HCT116 (cell line): ENCODE results near the gene DAP. TPM values are rescaled to one million over a fixed set of nuclear protein-coding genes. Genes with fewer than 3 reads are reported as not detected.

Experiments used
- ATAC-seq: fragments of 200-7000 bp; cut with Tn5 transposase; 2 replicates; pipeline ENCODE4 v1.9.1; 2020; ENCODE audit warnings: mild to moderate bottlenecking, moderate library complexity
- BruUV-seq: library from RNA; stranded (reverse); fragments of 400-500 nt; replicated peaks from 2 replicates; lab custom pipeline; 2021; lab: Mats Ljungman, UMichigan
- CTCF ChIA-PET: fragments of 300-600 bp; sonication (Branson Sonifier 250); formaldehyde crosslinking; loops from one replicate; lab custom pipeline; 2021; ENCODE audit warnings: antibody characterized with exemption; lab: Charles Lee
- POLR2A ChIA-PET: fragments of 300-600, 350-600 bp; sonication (Branson Sonifier 250); formaldehyde crosslinking; loops from one replicate; lab custom pipeline; 2021; ENCODE audit warnings: antibody characterized with exemption; lab: Charles Lee
- RAD21 ChIA-PET, 2 experiments: fragments of 300-600 bp; sonication (Branson Sonifier 250); formaldehyde crosslinking; loops; one replicate each; lab custom pipeline; 2023; ENCODE audit warnings: low total read pairs in 2 of 2; ENCODE audit not compliant: uncharacterized antibody in 2 of 2, unreplicated experiment in 2 of 2, low non-redundant PET in 1 of 2; lab: Charles Lee
- DNase-seq: peaks from one replicate; pipeline ENCODE4 v3.0.0-alpha.2; 2010; ENCODE audit warnings: low read depth, low spot score
- H2AFZ ChIP-seq: fragments of 200-600 bp; shearing (Covaris generic), sonication (generic); 2 replicates; pipeline ENCODE4 v1.6.1; 2017; ENCODE audit warnings: low read depth, mixed run types, mixed read lengths, antibody characterized with exemption, low read length; ENCODE audit not compliant: poor library complexity, severe bottlenecking
- H3K27ac ChIP-seq: 2 replicates; pipeline ENCODE4 v1.5.1; 2012; ENCODE audit warnings: low read depth, low read length
- H3K27me3 ChIP-seq: fragments of 200-600 bp; sonication (generic); 2 replicates; pipeline ENCODE4 v1.6.1; 2016; ENCODE audit warnings: mixed run types, low read length, mixed read lengths; ENCODE audit not compliant: insufficient read depth
- H3K36me3 ChIP-seq, 2 experiments: fragments of 200-500 bp in 1 of 2; fragments of 200-600 bp in 1 of 2; sonication (Bioruptor generic) in 1 of 2; sonication (generic) in 1 of 2; 2 replicates each; pipeline versions ENCODE4 v1.5.1 to v1.6.1; 2014 to 2016; ENCODE audit warnings: low read length in 2 of 2, inconsistent platforms in 1 of 2, mixed read lengths in 1 of 2, mixed run types in 1 of 2; ENCODE audit not compliant: insufficient read depth in 2 of 2, control insufficient read depth in 1 of 2
- H3K4me1 ChIP-seq, 2 experiments: fragments of 200-600 bp in 1 of 2; sonication (generic) in 1 of 2; 2 replicates each; pipeline versions ENCODE4 v1.5.1 to v1.6.1; 2012 to 2017; ENCODE audit warnings: low read length in 2 of 2, inconsistent platforms in 1 of 2, mild to moderate bottlenecking in 1 of 2, mixed read lengths in 1 of 2, mixed run types in 1 of 2, moderate library complexity in 1 of 2; ENCODE audit not compliant: insufficient read depth in 2 of 2, control insufficient read depth in 1 of 2
- H3K4me2 ChIP-seq: fragments of 200-600 bp; sonication (generic); 2 replicates; pipeline ENCODE4 v1.6.1; 2017; ENCODE audit warnings: mixed run types, low read length, mixed read lengths
- H3K4me3 ChIP-seq, 2 experiments: fragments of 200-600 bp in 1 of 2; sonication (generic) in 1 of 2; replicated peaks in 1 of 2; 2 replicates each; pipeline ENCODE4 v1.5.1; 2011 to 2016; ENCODE audit warnings: low read length in 2 of 2, control low read depth in 1 of 2, low read depth in 1 of 2, mild to moderate bottlenecking in 1 of 2, mixed read lengths in 1 of 2, mixed run types in 1 of 2
- H3K79me2 ChIP-seq: fragments of 200-600 bp; sonication (generic); 2 replicates; pipeline ENCODE4 v1.6.1; 2017; ENCODE audit warnings: mild to moderate bottlenecking, mixed run types, low read length, moderate library complexity, mixed read lengths; ENCODE audit not compliant: insufficient read depth
- H3K9ac ChIP-seq: fragments of 200-600 bp; sonication (generic); 2 replicates; pipeline ENCODE4 v1.6.1; 2016; ENCODE audit warnings: low read length, mixed read lengths
- H3K9me2 ChIP-seq: fragments of 200-600 bp; sonication (generic), shearing (Covaris generic); 2 replicates; pipeline ENCODE4 v1.6.1; 2017; ENCODE audit warnings: mixed run types, mild to moderate bottlenecking, moderate library complexity; ENCODE audit not compliant: insufficient read depth
- H3K9me3 ChIP-seq, 2 experiments: fragments of 200-500 bp in 1 of 2; fragments of 200-600 bp in 1 of 2; sonication (Bioruptor generic) in 1 of 2; sonication (generic) in 1 of 2; 2 replicates each; pipeline ENCODE4 v1.6.1; 2014 to 2017; ENCODE audit warnings: low read length in 2 of 2, mixed read lengths in 2 of 2, inconsistent platforms in 1 of 2, low read depth in 1 of 2, mild to moderate bottlenecking in 1 of 2, mixed run types in 1 of 2, moderate library complexity in 1 of 2; ENCODE audit not compliant: control insufficient read depth in 1 of 2, insufficient read depth in 1 of 2
- H4K20me1 ChIP-seq: fragments of 200-600 bp; sonication (generic), shearing (Covaris generic); 2 replicates; pipeline ENCODE4 v1.6.1; 2017; ENCODE audit warnings: mixed run types, mild to moderate bottlenecking, moderate library complexity; ENCODE audit not compliant: insufficient read depth
- ATF3 ChIP-seq: IDR thresholded peaks from 2 replicates; pipeline ENCODE4 v1.6.1; 2012
- EGR1 ChIP-seq: IDR thresholded peaks from 2 replicates; pipeline ENCODE4 v1.6.1; 2012; ENCODE audit warnings: low read depth
- ELF1 ChIP-seq: IDR thresholded peaks from 2 replicates; pipeline ENCODE4 v1.6.1; 2012; ENCODE audit warnings: low read depth, borderline replicate concordance
- EZH2 ChIP-seq: fragments of 200-600 bp; sonication (generic); IDR thresholded peaks from 2 replicates; pipeline ENCODE4 v1.6.1; 2017; ENCODE audit warnings: antibody characterized with exemption, mixed run types
- EZH2phosphoT487 ChIP-seq: fragments of 200-600 bp; IDR thresholded peaks from 2 replicates; pipeline ENCODE4 v1.6.1; 2018; ENCODE audit warnings: antibody characterized with exemption, borderline replicate concordance
- FOSL1 ChIP-seq: IDR thresholded peaks from 2 replicates; pipeline ENCODE4 v1.6.1; 2012; ENCODE audit warnings: low read depth
- JUND ChIP-seq: IDR thresholded peaks from 2 replicates; pipeline ENCODE4 v1.6.1; 2012
- MAX ChIP-seq: IDR thresholded peaks from 2 replicates; pipeline ENCODE4 v1.6.1; 2012
- POLR2A ChIP-seq: IDR thresholded peaks from 2 replicates; pipeline ENCODE4 v1.7.0; 2011; ENCODE audit warnings: borderline replicate concordance; ENCODE audit not compliant: insufficient read depth, insufficient read length; ENCODE audit errors: extremely low read depth
- REST ChIP-seq: IDR thresholded peaks from 2 replicates; pipeline ENCODE4 v1.6.1; 2012; ENCODE audit warnings: low read depth
- SIN3A ChIP-seq: IDR thresholded peaks from 2 replicates; pipeline ENCODE4 v1.6.1; 2012; ENCODE audit warnings: low read depth
- SP1 ChIP-seq: IDR thresholded peaks from 2 replicates; pipeline ENCODE4 v1.6.1; 2012; ENCODE audit warnings: low read depth
- TCF7L2 ChIP-seq: IDR thresholded peaks from 2 replicates; pipeline ENCODE4 v1.7.0; 2011; ENCODE audit warnings: borderline replicate concordance, inconsistent platforms; ENCODE audit not compliant: insufficient read depth, insufficient read length; ENCODE audit errors: extremely low read depth
- ZFX ChIP-seq: fragments of 450-650 bp; IDR thresholded peaks from 2 replicates; pipeline ENCODE4 v1.6.1; 2017
- ZNF274 ChIP-seq: fragments of 200-500 bp; sonication (Bioruptor generic); IDR thresholded peaks from 2 replicates; pipeline ENCODE4 v1.6.1; 2014; ENCODE audit warnings: mild to moderate bottlenecking, low read depth, low read length, inconsistent platforms
- intact Hi-C: fragments of 100-400 bp; cut with micrococcal nuclease; formaldehyde crosslinking; loops from 2 replicates; pipeline ENCODE4 v1.10.0; 2022
- total RNA-seq: library from RNA; stranded (reverse); gene quantifications from one replicate; pipeline ENCODE4 v1.2.1, GENCODE V29; 2021; ENCODE audit not compliant: unreplicated experiment

The DAP gene
- total RNA-seq, 1 experiment from 2014 or later: 59.1 TPM

- peaks cover 47% of the 10 kb centered on the region for H3K79me2 ChIP-seq
- no peak overlapping the region for H2AFZ ChIP-seq
- peak overlapping the region; percentile 92 for H3K4me2 ChIP-seq
- ChIA-PET POLR2A (no interaction called here), CTCF (no interaction called here)
- no peaks in the 10 kb centered on the region for H3K9me3 ChIP-seq
- no peaks in the 10 kb centered on the region for H3K27me3 ChIP-seq
- peak overlapping the region; percentile 54 to 71 for H3K4me3 ChIP-seq
- H3K4me1 ChIP-seq: peaks cover 7 to 17% of the 10 kb centered on the region in 2 experiments; a peak in 2 of 4 replicates
- no peaks in the 10 kb centered on the region for H3K9me2 ChIP-seq
- H3K9ac ChIP-seq: peak overlapping the region; percentile 74
- DNase-seq: no peak
- BruUV-seq: no TSS peak
- no peaks in the 10 kb centered on the region for H3K36me3 ChIP-seq
- peak overlapping the region; percentile 86 for H3K27ac ChIP-seq
- TF ChIP-seq ZFX: peak; percentile 53; the same call in 1 of the 2 replicates
- no peak for TF ChIP-seq FOSL1
- TF ChIP-seq, all 23 proteins: peak for 1
- RAD21 ChIA-PET: no interaction called here
- ATAC-seq: no peak
- H4K20me1 ChIP-seq: no peaks in the 10 kb centered on the region
- intact Hi-C loops: loop anchor here (2.0 to 5.0 kb wide), 2 partner anchors 36 to 59 kb away; no protein-coding TSS in a partner anchor
Observed at GRCh38 chr5:10760921-10761184, 181 bp downstream of the DAP start.

- BruUV-seq: TSS peak; percentile 78
- intact Hi-C loops: loop anchor here (2.0 to 5.0 kb wide), 2 partner anchors 36 to 58 kb away; no protein-coding TSS in a partner anchor
- H4K20me1 ChIP-seq: no peaks in the 10 kb centered on the region
- peaks cover 7 to 17% of the 10 kb centered on the region in 2 experiments; a peak in 2 of 4 replicates for H3K4me1 ChIP-seq
- peak; percentile 70 for ATAC-seq
- no peaks in the 10 kb centered on the region for H3K36me3 ChIP-seq
- POLR2A ChIA-PET: no interaction called here
- no peaks in the 10 kb centered on the region for H3K27me3 ChIP-seq
- TF ChIP-seq TCF7L2 (peak; percentile 94), MAX (0 out of 2 replicates have a peak, but pooled peaks have one; percentile 26), EGR1 (no peak), ZFX (peak; percentile 75), ZNF274 (no peak), EZH2 (no peak), REST (no peak), JUND (no peak), SP1 (no peak), EZH2phosphoT487 (no peak), ATF3 (no peak), ELF1 (no peak), POLR2A (no peak), SIN3A (0 out of 2 replicates have a peak, but pooled peaks have one; percentile 35)
- H3K79me2 ChIP-seq: peaks cover 53% of the 10 kb centered on the region
- peak; percentile 31 for DNase-seq
- peak overlapping the region; percentile 74 for H3K9ac ChIP-seq
- RAD21 ChIA-PET: no interaction called here
- peak overlapping the region; percentile 92 for H3K4me2 ChIP-seq
- no peaks in the 10 kb centered on the region for H3K9me2 ChIP-seq
- no peak overlapping the region for H2AFZ ChIP-seq
- CTCF ChIA-PET: no interaction called here
- peak overlapping the region; percentile 86 for H3K27ac ChIP-seq
- peak overlapping the region; percentile 54 to 71 for H3K4me3 ChIP-seq
- H3K9me3 ChIP-seq: no peaks in the 10 kb centered on the region
Observed at GRCh38 chr5:10760096-10760920, 726 bp downstream of the DAP start.
